Measurements from ENCODE around the gene GDPD4.

The GDPD4 gene

GRCh38 chr11:77204754-77205466 lies 96.6 kb downstream of the GDPD4 start:
- no peak for DNase-seq (ENCODE audit: low spot score)

DNA sequence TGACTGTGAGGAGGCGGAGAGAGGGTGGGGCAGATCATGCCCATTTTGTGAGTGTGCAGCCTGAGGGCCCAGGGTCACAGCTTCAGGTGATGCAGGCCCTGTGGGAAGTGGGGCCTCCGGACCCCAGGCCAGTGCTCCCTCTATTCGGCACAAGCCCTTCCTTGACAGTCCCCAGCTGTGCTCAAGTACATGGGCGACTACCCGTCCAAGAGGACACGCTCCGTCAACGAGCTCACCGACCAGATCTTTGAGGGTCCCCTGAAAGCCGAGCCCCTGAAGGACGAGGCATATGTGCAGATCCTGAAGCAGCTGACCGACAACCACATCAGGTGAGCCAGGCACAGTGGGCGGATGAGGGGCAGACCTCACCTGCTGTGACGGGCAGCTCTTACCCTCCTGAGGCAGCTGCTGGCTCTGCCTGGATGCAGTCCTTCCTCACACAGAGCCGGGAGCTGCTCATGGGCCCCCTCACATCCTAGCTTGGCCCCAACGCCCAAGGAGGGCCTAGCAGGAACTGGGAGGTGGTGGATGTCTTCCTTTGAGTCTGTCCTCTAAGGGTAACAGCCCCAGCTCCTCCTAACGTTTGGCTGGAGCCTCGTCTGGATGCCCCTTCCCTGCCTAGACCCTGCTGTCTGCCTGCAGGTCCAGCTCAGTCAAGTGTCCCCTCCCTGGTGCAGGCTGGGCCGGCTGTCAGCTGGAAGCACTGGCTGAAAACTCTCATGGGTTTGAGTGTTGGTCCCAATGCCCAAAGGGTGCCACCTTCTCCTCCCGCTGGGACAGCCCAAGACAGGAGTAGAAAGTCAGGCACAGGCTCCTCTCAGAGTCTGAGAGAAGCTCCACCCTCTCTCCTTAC lies 97.4 kb downstream of the GDPD4 start:
- DNase-seq (ENCODE audit: low spot score): no peak

DNA sequence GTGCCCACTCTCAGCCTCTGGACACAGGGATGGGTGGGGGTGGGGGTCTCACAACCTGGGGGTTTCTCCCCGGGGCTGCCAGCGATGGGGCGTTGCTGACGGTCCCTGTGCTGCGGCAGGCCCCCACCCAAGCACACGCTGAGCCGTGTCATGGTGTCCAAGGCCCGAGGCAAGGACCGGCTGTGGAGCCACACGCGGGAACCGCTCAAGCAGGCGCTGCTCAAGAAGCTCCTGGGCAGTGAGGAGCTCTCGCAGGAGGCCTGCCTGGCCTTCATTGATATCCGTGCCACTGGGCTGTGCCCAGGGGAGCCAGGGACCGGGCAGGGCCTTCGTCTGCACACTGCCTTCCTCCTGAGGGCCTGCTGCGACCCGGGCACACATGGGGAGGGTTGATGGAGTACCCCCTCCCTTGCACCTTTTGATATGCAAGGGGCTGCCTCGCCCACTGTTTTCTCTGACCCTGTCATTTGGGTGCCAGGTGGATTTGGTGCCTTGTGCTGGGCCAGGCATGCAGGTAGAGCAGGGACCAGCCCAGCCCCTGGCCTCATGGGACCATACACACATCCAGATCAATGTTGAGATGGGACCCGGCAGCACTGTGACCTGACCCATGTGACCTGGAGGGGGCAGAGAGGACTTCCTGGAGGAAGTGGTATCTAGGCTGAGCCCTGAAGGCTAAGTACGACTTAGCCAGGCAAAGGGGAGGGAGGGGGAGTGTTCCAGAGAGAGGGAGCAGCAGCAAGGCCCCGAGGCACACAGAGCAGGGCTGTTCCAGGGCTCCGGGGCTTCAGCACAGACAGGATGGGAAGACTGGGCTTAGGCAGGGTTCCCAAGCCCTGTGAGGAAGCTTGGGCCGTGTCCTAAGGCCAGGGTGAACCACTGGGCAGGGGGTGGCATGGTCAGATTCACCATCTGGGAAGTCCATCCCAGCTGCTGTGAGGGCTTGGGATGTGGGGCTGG lies 98.3 kb downstream of the GDPD4 start:
- no peak for DNase-seq (ENCODE audit: low spot score)

GRCh38 chr11:77201991-77202841 lies 99.3 kb downstream of the GDPD4 start:
- no peak for DNase-seq (ENCODE audit: low spot score)

DNA sequence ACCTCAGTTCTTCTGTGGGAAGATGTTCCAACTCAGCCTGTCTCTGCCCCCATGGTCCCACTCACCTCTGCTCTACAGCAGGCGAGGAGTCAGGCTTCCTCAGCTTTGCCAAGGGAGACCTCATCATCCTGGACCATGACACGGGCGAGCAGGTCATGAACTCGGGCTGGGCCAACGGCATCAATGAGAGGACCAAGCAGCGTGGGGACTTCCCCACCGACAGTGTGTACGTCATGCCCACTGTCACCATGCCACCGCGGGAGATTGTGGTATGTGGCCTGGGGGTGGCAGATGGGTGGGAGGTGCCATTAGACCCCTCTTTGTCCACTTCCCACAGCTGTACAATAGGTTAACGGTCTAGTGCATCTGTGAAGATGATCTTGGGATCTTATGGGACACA lies 100.1 kb downstream of the GDPD4 start:
- no peak for DNase-seq (ENCODE audit: low spot score)

- no peak for DNase-seq (ENCODE audit: low spot score)
These were observed 100.9 kb downstream of the GDPD4 start for GRCh38 chr11:77200351-77201268.

GRCh38 chr11:77199137-77199745 lies 102.2 kb downstream of the GDPD4 start:
- DNase-seq (ENCODE audit: low spot score): no peak

- DNase-seq (ENCODE audit: low spot score): peak; percentile 56
These were observed 103.0 kb downstream of the GDPD4 start for GRCh38 chr11:77198440-77198849.

- no peak for DNase-seq (ENCODE audit: low spot score)
These were observed 103.7 kb downstream of the GDPD4 start for GRCh38 chr11:77197626-77198320.

DNA sequence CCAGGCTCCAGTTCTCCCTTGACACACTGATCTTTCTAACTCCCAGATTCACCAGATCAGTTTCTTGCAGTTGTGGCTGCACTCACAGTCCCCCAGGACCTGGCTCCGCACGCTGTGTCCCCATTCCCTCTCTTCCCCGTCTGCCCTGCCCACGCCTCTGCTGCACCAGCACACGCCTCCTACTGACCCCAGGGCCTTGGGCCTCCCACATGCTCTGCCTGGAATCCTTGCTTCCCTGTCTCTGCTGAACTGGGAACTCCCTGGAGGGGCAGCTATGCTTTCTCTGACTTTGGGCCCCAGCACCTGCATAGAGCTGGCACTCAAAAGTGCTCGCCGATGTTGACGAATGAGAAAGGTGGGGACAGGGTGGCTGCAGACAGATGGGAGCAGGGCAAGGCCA lies 104.5 kb downstream of the GDPD4 start:
- DNase-seq (ENCODE audit: low spot score): no peak

- DNase-seq (ENCODE audit: low spot score): no peak
These were observed 106.3 kb downstream of the GDPD4 start for GRCh38 chr11:77195071-77195755.

GRCh38 chr11:77193911-77194830 lies 107.3 kb downstream of the GDPD4 start:
- DNase-seq (ENCODE audit: low spot score): no peak

DNA sequence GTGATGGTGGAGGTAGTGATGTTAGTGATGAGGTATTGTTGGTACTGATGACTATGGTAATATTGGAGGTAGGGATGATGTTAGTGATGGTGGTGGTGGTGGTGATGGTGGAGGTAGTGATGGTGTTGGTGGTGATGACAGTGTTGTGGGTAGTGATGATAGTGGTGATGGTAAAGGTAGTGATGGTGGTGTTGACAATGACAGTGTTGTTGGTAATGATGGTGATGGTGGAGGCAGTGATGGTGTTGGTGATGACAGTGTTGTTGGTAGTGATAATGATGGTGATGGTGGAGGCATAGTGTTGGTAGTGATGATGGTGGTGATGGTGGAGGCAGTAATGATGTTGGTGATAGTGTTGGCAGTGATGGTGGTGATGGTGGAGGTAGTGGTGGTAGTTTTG lies 108.3 kb downstream of the GDPD4 start:
- DNase-seq (ENCODE audit: low spot score): no peak

GRCh38 chr11:77191823-77192495 lies 109.5 kb downstream of the GDPD4 start:
- peak; percentile 35 for DNase-seq (ENCODE audit: low spot score)

- DNase-seq (ENCODE audit: low spot score): no peak
These were observed 110.1 kb downstream of the GDPD4 start for GRCh38 chr11:77191429-77191822.

DNA sequence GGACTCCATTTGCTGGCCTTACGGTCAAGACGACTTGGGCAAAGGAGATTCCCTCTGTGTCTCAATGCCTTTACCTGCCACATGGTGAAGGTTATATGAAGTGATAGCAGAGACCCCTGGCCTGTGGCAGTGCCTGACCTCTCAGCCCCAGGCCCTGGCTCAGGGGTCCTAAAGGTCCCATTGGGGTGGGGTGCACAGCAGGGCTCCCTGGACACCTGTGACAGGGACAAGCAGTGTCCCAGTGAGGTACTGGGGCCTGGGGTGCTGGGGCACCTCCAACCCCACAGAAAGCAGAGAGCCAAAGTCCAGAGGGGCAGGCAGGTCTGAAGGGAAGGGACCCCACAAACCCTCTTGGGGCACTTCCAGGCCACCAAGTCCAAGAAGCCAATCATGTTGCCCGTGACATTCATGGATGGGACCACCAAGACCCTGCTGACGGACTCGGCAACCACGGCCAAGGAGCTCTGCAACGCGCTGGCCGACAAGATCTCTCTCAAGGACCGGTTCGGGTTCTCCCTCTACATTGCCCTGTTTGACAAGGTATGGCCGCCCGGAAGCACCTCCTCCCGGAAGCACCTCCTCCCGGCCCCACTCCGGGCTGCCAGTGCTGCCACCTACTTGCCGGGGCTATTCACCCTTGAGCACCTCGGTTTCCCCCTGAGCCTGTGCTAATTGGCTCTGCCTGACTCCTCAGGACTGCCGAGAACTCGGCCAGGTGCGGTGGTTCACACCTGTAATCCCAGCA lies 111.0 kb downstream of the GDPD4 start:
- DNase-seq (ENCODE audit: low spot score): no peak
